Body of pancreas (tissue), 4 donors: ENCODE data around the gene MXRA7.

Source experiments
- CTCF ChIP-seq, 7 experiments: fragments of 450-650 bp in 4 of 7; fragments of 200-600 bp in 3 of 7; sonication (generic) in 3 of 7; IDR thresholded peaks; one replicate each; pipeline ENCODE4 v1.5.1; 2016 to 2019; ENCODE audit warnings: antibody characterized with exemption in 7 of 7
- POLR2A ChIP-seq, 3 donors: fragments of 450-650 bp; IDR thresholded peaks; one replicate each; pipeline ENCODE4 v1.6.1; 2016; ENCODE audit warnings: antibody characterized with exemption in 3 of 3, mild to moderate bottlenecking in 2 of 3

GRCh38 chr17:76686538-76687297 is 24.0 kb downstream of the MXRA7 start:
- TF ChIP-seq CTCF (IDR thresholded peaks at IDR 0.05) (no peak), POLR2A (IDR thresholded peaks at IDR 0.05) (no peak)
